ENCODE results near the gene UST. TPM values are rescaled to one million over a fixed set of nuclear protein-coding genes. Genes with fewer than 3 reads are reported as not detected.
A peak's percentile ranks its signal among the peaks of the same experiment; 100 is the strongest.

Gene UST
- total and polyA plus RNA-seq, 4 donors = 0.24 to 2.7 (median 0.87) TPM

DNA sequence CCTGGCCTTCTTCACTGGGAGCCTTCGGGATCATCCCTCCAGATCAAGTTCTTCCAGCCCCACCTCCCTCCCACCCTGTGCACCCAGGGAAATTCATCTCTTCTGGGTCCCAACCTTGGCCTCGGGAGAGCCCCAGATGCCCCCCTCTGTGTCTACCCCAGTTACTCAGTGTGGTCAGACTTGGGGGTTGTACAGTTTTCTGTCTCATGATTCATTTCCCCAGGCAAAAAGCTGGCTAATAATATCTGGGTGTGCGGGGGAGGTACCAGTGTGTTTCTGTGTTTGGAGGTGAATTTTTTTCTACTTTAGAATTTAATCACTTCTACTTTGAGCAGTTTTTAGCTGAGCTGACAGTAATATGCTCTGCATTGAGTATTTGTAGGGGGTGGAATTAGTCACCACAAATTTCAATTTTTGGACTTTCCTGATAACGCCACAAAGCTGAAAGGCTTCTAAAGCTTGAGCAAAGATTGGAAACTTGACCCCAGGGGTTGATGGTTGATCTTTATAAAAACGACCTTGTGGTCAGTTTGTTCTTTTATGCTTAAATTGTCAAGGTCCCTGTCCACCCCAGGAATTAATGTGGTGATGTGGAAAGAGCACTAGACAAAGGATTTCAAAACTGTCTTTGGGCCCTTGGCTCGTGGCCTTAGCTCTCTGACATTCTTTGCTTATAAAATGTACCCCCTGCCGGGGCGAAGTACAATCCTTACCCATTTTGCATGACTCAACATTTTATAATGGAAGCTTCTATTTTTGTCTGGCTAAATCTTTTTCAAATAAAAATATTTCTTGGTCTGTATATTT is 286.0 kb downstream of the UST start:
- no peaks in the 10 kb centered on the region for H3K36me3 ChIP-seq (ENCODE audit: control insufficient read depth in 4 of 4, insufficient read depth in 3 of 4, low read depth in 1 of 4, low read length in 3 of 4)
- 43% methylated on average over 8 of the region's 8 CpGs for WGBS
- peak overlapping the region; percentile 29 to 35 for H3K27ac ChIP-seq (ENCODE audit: low read depth in 1 of 2, low read length in 2 of 2)
- TF ChIP-seq FOXA2 (IDR thresholded peaks at IDR 0.05) = no peak
- peak; percentile 19 for TF ChIP-seq NR2F2 (IDR thresholded peaks at IDR 0.05)
- TF ChIP-seq, protein P1, sequence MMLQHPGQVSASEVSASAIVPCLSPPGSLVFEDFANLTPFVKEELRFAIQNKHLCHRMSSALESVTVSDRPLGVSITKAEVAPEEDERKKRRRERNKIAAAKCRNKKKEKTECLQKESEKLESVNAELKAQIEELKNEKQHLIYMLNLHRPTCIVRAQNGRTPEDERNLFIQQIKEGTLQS (IDR thresholded peaks at IDR 0.05) = peak; percentile 23
- TF ChIP-seq REST (IDR thresholded peaks at IDR 0.05) = peak; percentile 49
- peak in 1 of 2 donors; percentile 20 for TF ChIP-seq RAD21 (IDR thresholded peaks at IDR 0.05)
- peak; percentile 46 to 60 for TF ChIP-seq RXRA (IDR thresholded peaks at IDR 0.05)
- no peak for TF ChIP-seq CTCF (IDR thresholded peaks at IDR 0.05; ENCODE audit: low read depth, low read length, missing input control)
- peak; percentile 47 to 73 for TF ChIP-seq JUND (IDR thresholded peaks at IDR 0.05)
- TF ChIP-seq FOXA1 (IDR thresholded peaks at IDR 0.05) = no peak
- TF ChIP-seq HNF4A (conservative IDR thresholded peaks at IDR 0.05) = peak; percentile 86
- TF ChIP-seq TAF1 (conservative IDR thresholded peaks at IDR 0.05) = no peak
- TF ChIP-seq ZBTB33 (IDR thresholded peaks at IDR 0.05) = peak; percentile 62
- peak; percentile 78 for TF ChIP-seq YY1 (IDR thresholded peaks at IDR 0.05)
- peak; percentile 42 for TF ChIP-seq SP1 (IDR thresholded peaks at IDR 0.05)
- peak; percentile 35 for TF ChIP-seq HNF4G (IDR thresholded peaks at IDR 0.05)
- TF ChIP-seq EGR1 (IDR thresholded peaks at IDR 0.05; ENCODE audit: low read depth in 2 of 2) = no peak
- no peak for TF ChIP-seq GABPA (IDR thresholded peaks at IDR 0.05 in 1 of 2, conservative IDR thresholded peaks at IDR 0.05 in 1 of 2)
- peak; percentile 24 for TF ChIP-seq MAX (IDR thresholded peaks at IDR 0.05)
- no peak overlapping the region for H3K9ac ChIP-seq (ENCODE audit: low read depth in 1 of 2, low read length in 2 of 2)
- H3K4me3 ChIP-seq (ENCODE audit: low read depth in 1 of 3, low read length in 3 of 3) = no peak overlapping the region
- H3K4me1 ChIP-seq (ENCODE audit: control insufficient read depth in 4 of 4, insufficient read depth in 4 of 4, low read length in 3 of 4) = peaks cover 8 to 19% (median 11%) of the 10 kb centered on the region in 4 donors
- no peak for DNase-seq (ENCODE audit: low spot score)
- H3K27me3 ChIP-seq (ENCODE audit: control insufficient read depth in 4 of 4, insufficient read depth in 4 of 4, low read length in 3 of 4) = no peaks in the 10 kb centered on the region
- H3K9me3 ChIP-seq (ENCODE audit: control insufficient read depth in 4 of 4, low read length in 3 of 4) = no peaks in the 10 kb centered on the region
